CD4-positive, alpha-beta T cell treated with Interleukin-6 for 4 hours (primary cell): ENCODE results near the gene GRID2.

Experiments used
- DNase-seq: peaks from one replicate; pipeline ENCODE4 v3.0.0-alpha.2; 2020; ENCODE audit warnings: mixed read lengths

The GRID2 gene

GRCh38 chr4:93722446-93722845, 1418.7 kb downstream of the GRID2 start:
- DNase-seq: no peak

- no peak for DNase-seq
These were observed 1426.5 kb downstream of the GRID2 start for GRCh38 chr4:93730251-93730650.

GRCh38 chr4:93730760-93731159, 1427.0 kb downstream of the GRID2 start:
- no peak for DNase-seq

GRCh38 chr4:93731456-93731855, 1427.7 kb downstream of the GRID2 start:
- no peak for DNase-seq

- DNase-seq: no peak
These were observed 1428.7 kb downstream of the GRID2 start for GRCh38 chr4:93732509-93732908.

GRCh38 chr4:93740890-93741289, 1437.1 kb downstream of the GRID2 start:
- no peak for DNase-seq

GRCh38 chr4:93743022-93743421, 1439.3 kb downstream of the GRID2 start:
- no peak for DNase-seq

- no peak for DNase-seq
These were observed 1439.9 kb downstream of the GRID2 start for GRCh38 chr4:93743635-93744034.

- DNase-seq: no peak
These were observed 1441.2 kb downstream of the GRID2 start for GRCh38 chr4:93744961-93745360.

GRCh38 chr4:93746031-93746430, 1442.3 kb downstream of the GRID2 start:
- DNase-seq: no peak

- DNase-seq: no peak
These were observed 1443.5 kb downstream of the GRID2 start for GRCh38 chr4:93747220-93747619.

- DNase-seq: no peak
These were observed 1444.9 kb downstream of the GRID2 start for GRCh38 chr4:93748373-93749291.

GRCh38 chr4:93749292-93749761, 1445.6 kb downstream of the GRID2 start:
- no peak for DNase-seq

GRCh38 chr4:93751411-93751810, 1447.6 kb downstream of the GRID2 start:
- no peak for DNase-seq

GRCh38 chr4:93756101-93756500, 1452.3 kb downstream of the GRID2 start:
- DNase-seq: no peak

GRCh38 chr4:93759506-93759905, 1455.7 kb downstream of the GRID2 start:
- DNase-seq: no peak

GRCh38 chr4:93760284-93760683, 1456.5 kb downstream of the GRID2 start:
- DNase-seq: no peak

- no peak for DNase-seq
These were observed 1457.5 kb downstream of the GRID2 start for GRCh38 chr4:93761286-93761685.

GRCh38 chr4:93764639-93765246, 1461.0 kb downstream of the GRID2 start:
- DNase-seq: no peak

GRCh38 chr4:93767917-93768316, 1464.2 kb downstream of the GRID2 start:
- no peak for DNase-seq

GRCh38 chr4:93770201-93770600, 1466.4 kb downstream of the GRID2 start:
- DNase-seq: no peak

- no peak for DNase-seq
These were observed 1468.1 kb downstream of the GRID2 start for GRCh38 chr4:93771640-93772411.

- no peak for DNase-seq
These were observed 1469.1 kb downstream of the GRID2 start for GRCh38 chr4:93772858-93773257.
